ENCODE measurements around the gene UBE3B. TPM values are rescaled to one million over a fixed set of nuclear protein-coding genes. Genes with fewer than 3 reads are reported as not detected.

UBE3B gene
- total and polyA plus RNA-seq, 2 donors (not counting 1 experiment from before 2014, with no cell fraction given), result 27.2 to 52.1 TPM

- ChIA-PET CTCF (no interaction called here), POLR2A (no interaction called here)
- Histone ChIP-seq H2AFZ (ENCODE audit: insufficient read depth, low read depth, low read length, poor library complexity, severe bottlenecking) (no peak overlapping the region), H3K9me3 (ENCODE audit: control extremely low read depth in 1 of 3, control insufficient read depth in 2 of 3, insufficient read depth in 1 of 3, low read length in 2 of 3) (no peaks in the 10 kb centered on the region), H3K27me3 (replicated peaks in 1 of 4; ENCODE audit: control extremely low read depth in 1 of 4, control insufficient read depth in 3 of 4, insufficient read depth in 4 of 4, low read length in 3 of 4) (no peaks in the 10 kb centered on the region), H3K4me1 (ENCODE audit: control insufficient read depth in 2 of 2, insufficient read depth in 2 of 2, low read length in 2 of 2) (no peaks in the 10 kb centered on the region), H3K27ac (ENCODE audit: low read length in 2 of 2) (no peak overlapping the region), H3K9ac (ENCODE audit: low read length) (no peak overlapping the region), H3K4me2 (replicated peaks; ENCODE audit: low read depth, low read length, poor library complexity, severe bottlenecking) (no peak overlapping the region), H3K36me3 (replicated peaks in 1 of 2; ENCODE audit: control extremely low read depth in 1 of 2, control insufficient read depth in 1 of 2, extremely low read depth in 1 of 2, insufficient read depth in 2 of 2, low read length in 1 of 2) (peaks cover 5 to 85% of the 10 kb centered on the region in 2 experiments), H4K20me1 (ENCODE audit: control insufficient read depth, insufficient read depth, low read length, poor library complexity, severe bottlenecking) (no peaks in the 10 kb centered on the region), H3K79me2 (ENCODE audit: control insufficient read depth, insufficient read depth, low read length) (no peaks in the 10 kb centered on the region), H3K4me3 (ENCODE audit: control extremely low read depth in 1 of 5, extremely low read depth in 1 of 5, insufficient read depth in 1 of 5, low read depth in 2 of 5, low read length in 4 of 5) (no peak overlapping the region)
- intact Hi-C loops (cut with micrococcal nuclease), result no loop called here
- WGBS (ENCODE audit: insufficient coverage), result 98% methylated on average over 10 of the region's 10 CpGs
- Mint-ChIP-seq H3K4me3 (no peak overlapping the region), H3K27me3 (no peaks in the 10 kb centered on the region), H3K27ac (no peak overlapping the region), H3K4me1 (no peaks in the 10 kb centered on the region), H3K9me3 (ENCODE audit: insufficient read depth) (no peaks in the 10 kb centered on the region)
- no peak for DNase-seq
- no peak for ATAC-seq (ENCODE audit: low read depth)
- TF ChIP-seq EZH2 (IDR thresholded peaks at IDR 0.05; ENCODE audit: borderline replicate concordance, insufficient read depth, low read depth, low read length, poor library complexity, severe bottlenecking) (no peak), CTCF (IDR thresholded peaks at IDR 0.05) (no peak)
Measured at GRCh38 chr12:109523071-109523470, 45.6 kb downstream of the UBE3B start.

GRCh38 chr12:109523504-109523903 lies 46.1 kb downstream of the UBE3B start:
- WGBS (ENCODE audit: insufficient coverage), result 97% methylated on average over 5 of the region's 5 CpGs
- TF ChIP-seq CTCF (IDR thresholded peaks at IDR 0.05) (no peak), EZH2 (IDR thresholded peaks at IDR 0.05; ENCODE audit: borderline replicate concordance, insufficient read depth, low read depth, low read length, poor library complexity, severe bottlenecking) (no peak)
- no peaks in the 10 kb centered on the region for H4K20me1 ChIP-seq (ENCODE audit: control insufficient read depth, insufficient read depth, low read length, poor library complexity, severe bottlenecking)
- Mint-ChIP-seq H3K4me1 (no peaks in the 10 kb centered on the region), H3K27ac (no peak overlapping the region), H3K27me3 (no peaks in the 10 kb centered on the region), H3K9me3 (ENCODE audit: insufficient read depth) (no peaks in the 10 kb centered on the region), H3K4me3 (no peak overlapping the region)
- no peaks in the 10 kb centered on the region for H3K27me3 ChIP-seq (replicated peaks in 1 of 4; ENCODE audit: control extremely low read depth in 1 of 4, control insufficient read depth in 3 of 4, insufficient read depth in 4 of 4, low read length in 3 of 4)
- intact Hi-C loops (cut with micrococcal nuclease), result no loop called here
- ChIA-PET CTCF (no interaction called here), POLR2A (no interaction called here)
- H3K79me2 ChIP-seq (ENCODE audit: control insufficient read depth, insufficient read depth, low read length), result no peaks in the 10 kb centered on the region
- H3K4me2 ChIP-seq (replicated peaks; ENCODE audit: low read depth, low read length, poor library complexity, severe bottlenecking), result no peak overlapping the region
- H3K4me1 ChIP-seq (ENCODE audit: control insufficient read depth in 2 of 2, insufficient read depth in 2 of 2, low read length in 2 of 2), result no peaks in the 10 kb centered on the region
- H3K9me3 ChIP-seq (ENCODE audit: control extremely low read depth in 1 of 3, control insufficient read depth in 2 of 3, insufficient read depth in 1 of 3, low read length in 2 of 3), result no peaks in the 10 kb centered on the region
- no peak overlapping the region for H3K4me3 ChIP-seq (ENCODE audit: control extremely low read depth in 1 of 5, extremely low read depth in 1 of 5, insufficient read depth in 1 of 5, low read depth in 2 of 5, low read length in 4 of 5)
- no peak for DNase-seq
- H3K36me3 ChIP-seq (replicated peaks in 1 of 2; ENCODE audit: control extremely low read depth in 1 of 2, control insufficient read depth in 1 of 2, extremely low read depth in 1 of 2, insufficient read depth in 2 of 2, low read length in 1 of 2), result peaks cover 5 to 84% of the 10 kb centered on the region in 2 experiments
- no peak for ATAC-seq (ENCODE audit: low read depth)
- no peak overlapping the region for H3K27ac ChIP-seq (ENCODE audit: low read length in 2 of 2)
- no peak overlapping the region for H2AFZ ChIP-seq (ENCODE audit: insufficient read depth, low read depth, low read length, poor library complexity, severe bottlenecking)
- H3K9ac ChIP-seq (ENCODE audit: low read length), result no peak overlapping the region

Measured in B cell (primary cell).